ENCODE data around the gene ABCC4.

ABCC4 gene

GRCh38 chr13:94984958-94985357 lies 316.3 kb downstream of the ABCC4 start:
- DNase-seq: no peak

GRCh38 chr13:94978516-94978915 lies 322.7 kb downstream of the ABCC4 start:
- DNase-seq: no peak

GRCh38 chr13:94974015-94974951 lies 327.0 kb downstream of the ABCC4 start:
- DNase-seq: no peak

GRCh38 chr13:94972262-94972661 lies 329.0 kb downstream of the ABCC4 start:
- no peak for DNase-seq
